H1 (cell line): ENCODE data around the gene APBA2. TPM values are rescaled to one million over a fixed set of nuclear protein-coding genes. Genes with fewer than 3 reads are reported as not detected.

Experiments used
- CTCF ChIA-PET: fragments of 300-600 bp; sonication (Branson Sonifier 250); formaldehyde crosslinking; loops from one replicate; lab custom pipeline; 2021; ENCODE audit not compliant: partially characterized antibody; lab: Charles Lee
- POLR2A ChIA-PET: fragments of 300-600 bp; sonication (Branson Sonifier 250); formaldehyde crosslinking; loops from one replicate; lab custom pipeline; 2021; ENCODE audit warnings: inconsistent platforms; ENCODE audit not compliant: partially characterized antibody; lab: Charles Lee
- DNase-seq, 2 experiments: peaks; one replicate each; pipeline versions ENCODE4 v3.0.0 to v3.0.0-alpha.2; 2010 to 2022; ENCODE audit warnings: low spot score in 2 of 2, low read depth in 1 of 2, mixed read lengths in 1 of 2
- FAIRE-seq: peaks from 2 replicates; lab custom pipeline; 2011; peaks lifted over from hg19 to GRCh38; lab: Jason Lieb, UNC
- H2AFZ ChIP-seq: 2 replicates; pipeline ENCODE4 v1.8.1; 2012; ENCODE audit warnings: low read length, inconsistent platforms
- H2AK5ac ChIP-seq: 2 replicates; pipeline ENCODE4 v1.6.1; 2013; ENCODE audit warnings: low read depth, low read length
- H2BK120ac ChIP-seq: replicated peaks from 2 replicates; pipeline ENCODE3; 2013; ENCODE audit warnings: low read depth, low read length, inconsistent platforms
- H2BK12ac ChIP-seq: 2 replicates; pipeline ENCODE4 v1.6.1; 2013; ENCODE audit warnings: low read depth, low read length
- H2BK15ac ChIP-seq: 2 replicates; pipeline ENCODE4 v1.6.1; 2013; ENCODE audit warnings: low read length
- H2BK20ac ChIP-seq: 2 replicates; pipeline ENCODE4 v1.6.1; 2013; ENCODE audit warnings: low read length
- H2BK5ac ChIP-seq: 2 replicates; pipeline ENCODE4 v1.6.1; 2013; ENCODE audit warnings: low read depth, low read length
- H3K14ac ChIP-seq: 2 replicates; pipeline ENCODE4 v1.6.1; 2013; ENCODE audit warnings: inconsistent platforms; ENCODE audit not compliant: insufficient read length
- H3K18ac ChIP-seq: 2 replicates; pipeline ENCODE4 v1.6.1; 2013; ENCODE audit warnings: low read length; ENCODE audit errors: extremely low read depth
- H3K23ac ChIP-seq: 2 replicates; pipeline ENCODE4 v1.6.1; 2013; ENCODE audit warnings: inconsistent platforms; ENCODE audit not compliant: insufficient read length
- H3K23me2 ChIP-seq: 2 replicates; pipeline ENCODE4 v1.6.1; 2013; ENCODE audit warnings: low read depth, low read length
- H3K27ac ChIP-seq: 2 replicates; pipeline ENCODE4 v1.6.1; 2011; ENCODE audit warnings: low read depth, low read length, inconsistent platforms
- H3K27me3 ChIP-seq, 4 experiments: replicated peaks in 1 of 4; 1 replicate in 1 of 4; 2 replicates in 3 of 4; pipeline versions ENCODE4 v1.6.1 to v1.8.1; 2011 to 2013; ENCODE audit warnings: low read length in 3 of 4, mild to moderate bottlenecking in 3 of 4, inconsistent platforms in 2 of 4, mixed read lengths in 2 of 4, moderate library complexity in 1 of 4; ENCODE audit not compliant: control insufficient read depth in 3 of 4, insufficient read depth in 3 of 4; ENCODE audit errors: extremely low read depth in 1 of 4
- H3K36me3 ChIP-seq, 4 experiments: 2 replicates each; pipeline versions ENCODE4 v1.6.1 to v1.8.1; 2011 to 2013; ENCODE audit warnings: mild to moderate bottlenecking in 4 of 4, low read length in 3 of 4, moderate library complexity in 2 of 4, control low read depth in 1 of 4, inconsistent platforms in 1 of 4; ENCODE audit not compliant: insufficient read depth in 4 of 4, control insufficient read depth in 2 of 4
- H3K4ac ChIP-seq: replicated peaks from 2 replicates; pipeline ENCODE3; 2013; ENCODE audit warnings: low read length, low read depth, mixed read lengths, inconsistent platforms; ENCODE audit not compliant: insufficient read length
- H3K4me1 ChIP-seq, 4 experiments: replicated peaks in 1 of 4; 1 replicate in 1 of 4; 2 replicates in 3 of 4; pipeline versions ENCODE4 v1.6.1 to v1.8.1; 2011 to 2013; ENCODE audit warnings: low read length in 3 of 4, inconsistent platforms in 2 of 4, mixed read lengths in 1 of 4; ENCODE audit not compliant: insufficient read depth in 4 of 4, control insufficient read depth in 3 of 4
- H3K4me2 ChIP-seq, 2 experiments: 2 replicates each; pipeline versions ENCODE4 v1.6.1 to v1.8.1; 2011 to 2013; ENCODE audit warnings: low read depth in 2 of 2, low read length in 2 of 2, control low read depth in 1 of 2, inconsistent platforms in 1 of 2, mild to moderate bottlenecking in 1 of 2; ENCODE audit not compliant: insufficient read depth in 1 of 2
- H3K4me3 ChIP-seq, 4 experiments: fragments of 200-600, 300-600 bp in 1 of 4; sonication (generic), shearing (Covaris generic), sonication (Bioruptor Twin) in 1 of 4; 2 replicates each; pipeline versions ENCODE4 v1.5.1 to v1.8.1; 2011 to 2016; ENCODE audit warnings: low read length in 4 of 4, low read depth in 3 of 4, control low read depth in 2 of 4, inconsistent platforms in 2 of 4, mild to moderate bottlenecking in 2 of 4, mixed read lengths in 1 of 4, moderate library complexity in 1 of 4; ENCODE audit not compliant: insufficient read depth in 2 of 4; ENCODE audit errors: extremely low read depth in 1 of 4
- H3K56ac ChIP-seq: replicated peaks from 2 replicates; pipeline ENCODE3; 2013; ENCODE audit warnings: low read depth, mild to moderate bottlenecking, mixed read lengths, low read length, inconsistent platforms; ENCODE audit not compliant: insufficient read length
- H3K79me1 ChIP-seq: 2 replicates; pipeline ENCODE4 v1.6.1; 2013; ENCODE audit warnings: low read depth, low read length, control low read depth
- H3K79me2 ChIP-seq, 2 experiments: 2 replicates each; pipeline versions ENCODE4 v1.6.1 to v1.8.1; 2012 to 2013; ENCODE audit warnings: low read length in 2 of 2, mild to moderate bottlenecking in 2 of 2, inconsistent platforms in 1 of 2; ENCODE audit not compliant: insufficient read depth in 2 of 2, control insufficient read depth in 1 of 2
- H3K9ac ChIP-seq, 4 experiments: replicated peaks in 1 of 4; 1 replicate in 1 of 4; 2 replicates in 3 of 4; pipeline versions ENCODE4 v1.6.1 to v1.8.1; 2011 to 2013; ENCODE audit warnings: low read depth in 3 of 4, low read length in 3 of 4, control low read depth in 2 of 4, mild to moderate bottlenecking in 2 of 4, moderate library complexity in 2 of 4, inconsistent platforms in 1 of 4; ENCODE audit errors: extremely low read depth in 1 of 4
- H3K9me3 ChIP-seq, 2 experiments: 2 replicates each; pipeline versions ENCODE4 v1.6.1 to v1.8.1; 2012 to 2013; ENCODE audit warnings: mild to moderate bottlenecking in 2 of 2, moderate library complexity in 2 of 2, control low read depth in 1 of 2, inconsistent platforms in 1 of 2, low read depth in 1 of 2, low read length in 1 of 2, mixed read lengths in 1 of 2; ENCODE audit not compliant: insufficient read depth in 2 of 2
- H4K20me1 ChIP-seq, 2 experiments: replicated peaks in 1 of 2; 2 replicates each; pipeline versions ENCODE3 to v1.8.1; 2011 to 2013; ENCODE audit warnings: inconsistent platforms in 2 of 2, low read length in 2 of 2, mild to moderate bottlenecking in 1 of 2; ENCODE audit not compliant: insufficient read depth in 2 of 2, control insufficient read depth in 1 of 2
- H4K5ac ChIP-seq: 2 replicates; pipeline ENCODE4 v1.6.1; 2013; ENCODE audit warnings: low read length, low read depth, mixed read lengths, inconsistent platforms; ENCODE audit not compliant: insufficient read length
- H4K8ac ChIP-seq: 2 replicates; pipeline ENCODE4 v1.8.0; 2013; ENCODE audit warnings: mild to moderate bottlenecking, moderate library complexity, low read length, inconsistent platforms; ENCODE audit not compliant: insufficient read depth; ENCODE audit errors: extremely low read depth
- H4K91ac ChIP-seq: replicated peaks from 2 replicates; pipeline ENCODE3; 2013; ENCODE audit warnings: low read length, mixed read lengths, inconsistent platforms; ENCODE audit not compliant: insufficient read length
- SRF ChIP-seq: IDR thresholded peaks from 2 replicates; pipeline ENCODE4 v1.6.1; 2011; ENCODE audit warnings: mild to moderate bottlenecking, low read depth, low read length, moderate library complexity
- WGBS, 2 experiments: shearing (Covaris generic) in 1 of 2; methylation state at CpG; one replicate each; pipeline versions ENCODE4 v1.1.6 to v1.1.7; 2013 to 2015; ENCODE audit warnings: low lambda C conversion rate in 2 of 2, mixed read lengths in 2 of 2, inconsistent platforms in 1 of 2, low coverage in 1 of 2, missing lambda C conversion rate in 1 of 2; ENCODE audit not compliant: insufficient replicate concordance in 2 of 2, insufficient coverage in 1 of 2, insufficient read length in 1 of 2; ENCODE audit errors: extremely low coverage in 1 of 2, missing lambda C conversion rate in 1 of 2; 5-methylcytosine and 5-hydroxymethylcytosine counted together
- polyA plus RNA-seq, 7 experiments: library from polyadenylated mRNA; depleted of rRNA in 3 of 7; stranded (reverse) in 5 of 7; unstranded in 2 of 7; fragments of >200 nt in 5 of 7; fragments of 200-250 nt in 2 of 7; gene quantifications; 1 replicate in 5 of 7; 2 replicates in 1 of 7; 4 replicates in 1 of 7; pipeline versions ENCODE4 v1.2.1 to v1.2.3, GENCODE V29; 2011 to 2013; ENCODE audit warnings: missing spikeins in 2 of 7, mixed read lengths in 2 of 7
- total RNA-seq: library from RNA; stranded (reverse); fragmentation: NEBNext Ultra II Directional; extraction: Animal tissue kit (Norgen Biotek cat#: 25700); gene quantifications from 2 replicates; pipeline ENCODE4 v1.2.1, GENCODE V29; 2021

Gene APBA2
- total and polyA plus RNA-seq, 2 of the 8 experiments (the other 6 are each of a cell fraction or from before 2014, with no cell fraction given), result 15.5 to 19.0 TPM

- no peak overlapping the region for H4K8ac ChIP-seq
- H4K5ac ChIP-seq, result no peak overlapping the region
- no peaks in the 10 kb centered on the region; the same call in 1 of the 2 replicates for H3K23me2 ChIP-seq
- no peaks in the 10 kb centered on the region for H3K79me2 ChIP-seq
- H3K18ac ChIP-seq, result no peak overlapping the region
- DNase-seq, result no peak
- ChIA-PET POLR2A (interaction anchor here (1.1 kb wide), 1 partner anchor 13 kb away, joined by 3 read pairs; no protein-coding TSS in a partner anchor), CTCF (interaction anchor here (0.6 to 1.7 kb wide), 4 partner anchors 8 to 130 kb away, joined by 3 to 4 read pairs (median 4); no protein-coding TSS in a partner anchor)
- no peak for FAIRE-seq
- H2AFZ ChIP-seq, result no peak overlapping the region
- no peak overlapping the region for H3K4ac ChIP-seq
- H4K91ac ChIP-seq, result no peak overlapping the region
- no peaks in the 10 kb centered on the region; the same call in 1 of the 2 replicates for H3K79me1 ChIP-seq
- H2AK5ac ChIP-seq, result no peak overlapping the region
- H3K56ac ChIP-seq, result no peak overlapping the region
- no peak overlapping the region for H3K14ac ChIP-seq
- H2BK12ac ChIP-seq, result no peak overlapping the region
- H2BK20ac ChIP-seq, result no peak overlapping the region
- WGBS, 2 experiments, result 76% methylated on average over 6 of the region's 6 CpGs; no CpG with 5 or more reads in 1 of the 2 experiments
- no peaks in the 10 kb centered on the region for H3K36me3 ChIP-seq
- H3K27ac ChIP-seq, result no peak overlapping the region
- H4K20me1 ChIP-seq, result no peaks in the 10 kb centered on the region
- H3K27me3 ChIP-seq, result no peaks in the 10 kb centered on the region
- H3K23ac ChIP-seq, result no peak overlapping the region
- no peak overlapping the region for H3K4me3 ChIP-seq
- no peak overlapping the region for H2BK120ac ChIP-seq
- peaks cover 0 to 2% of the 10 kb centered on the region in 2 experiments; a peak in 1 of 4 replicates for H3K9me3 ChIP-seq
- peaks cover 0 to 2% (median under 1%) of the 10 kb centered on the region in 4 experiments; a peak in 3 of 7 replicates for H3K4me1 ChIP-seq
- H2BK15ac ChIP-seq, result no peak overlapping the region
- no peak overlapping the region for H2BK5ac ChIP-seq
- H3K4me2 ChIP-seq, result no peak overlapping the region
- no peak overlapping the region for H3K9ac ChIP-seq
- TF ChIP-seq SRF, result no peak
These were observed 165.1 kb downstream of the APBA2 start for GRCh38 chr15:29050870-29051269.
